ENCODE data around the gene BMPR1B.

DNA sequence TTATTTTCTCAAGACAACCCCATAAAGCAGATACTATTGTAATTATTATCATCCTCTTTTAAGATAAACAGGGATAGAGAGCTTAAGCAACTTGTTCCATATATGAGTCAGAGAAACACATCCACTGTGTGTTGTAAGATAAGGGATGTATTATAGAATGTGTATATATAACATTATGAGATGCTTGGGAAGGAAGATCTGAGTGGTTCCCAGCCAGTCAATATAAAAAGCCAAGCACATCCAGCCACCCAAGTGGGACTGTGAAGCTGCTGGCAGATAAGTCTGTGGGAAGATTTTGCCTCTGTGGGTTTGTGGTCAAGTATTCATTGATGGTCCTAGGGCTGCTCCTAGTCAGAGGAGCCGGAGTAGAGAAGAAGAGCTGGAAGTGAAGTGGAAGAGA, 16.5 kb upstream of the BMPR1B start:
- TF ChIP-seq, protein P1, sequence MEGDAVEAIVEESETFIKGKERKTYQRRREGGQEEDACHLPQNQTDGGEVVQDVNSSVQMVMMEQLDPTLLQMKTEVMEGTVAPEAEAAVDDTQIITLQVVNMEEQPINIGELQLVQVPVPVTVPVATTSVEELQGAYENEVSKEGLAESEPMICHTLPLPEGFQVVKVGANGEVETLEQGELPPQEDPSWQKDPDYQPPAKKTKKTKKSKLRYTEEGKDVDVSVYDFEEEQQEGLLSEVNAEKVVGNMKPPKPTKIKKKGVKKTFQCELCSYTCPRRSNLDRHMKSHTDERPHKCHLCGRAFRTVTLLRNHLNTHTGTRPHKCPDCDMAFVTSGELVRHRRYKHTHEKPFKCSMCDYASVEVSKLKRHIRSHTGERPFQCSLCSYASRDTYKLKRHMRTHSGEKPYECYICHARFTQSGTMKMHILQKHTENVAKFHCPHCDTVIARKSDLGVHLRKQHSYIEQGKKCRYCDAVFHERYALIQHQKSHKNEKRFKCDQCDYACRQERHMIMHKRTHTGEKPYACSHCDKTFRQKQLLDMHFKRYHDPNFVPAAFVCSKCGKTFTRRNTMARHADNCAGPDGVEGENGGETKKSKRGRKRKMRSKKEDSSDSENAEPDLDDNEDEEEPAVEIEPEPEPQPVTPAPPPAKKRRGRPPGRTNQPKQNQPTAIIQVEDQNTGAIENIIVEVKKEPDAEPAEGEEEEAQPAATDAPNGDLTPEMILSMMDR (IDR thresholded peaks at IDR 0.05): no peak
- TF ChIP-seq POLR2AphosphoS5 (IDR thresholded peaks at IDR 0.05): no peak
- TF ChIP-seq POLR2A (IDR thresholded peaks at IDR 0.05): no peak

All from gastroesophageal sphincter (tissue), 3 donors.